Activated CD8-positive, alpha-beta memory T cell treated with anti-CD3 and anti-CD28 coated beads, Interleukin-2, amount 50 U/mL, for 24 hours (primary cell): ENCODE results near the gene UGGT2.
"Not testable (repeated sequence)": the region's sequence is repeated elsewhere in the genome, so short reads cannot be mapped to it uniquely, and the experiment has no call there.

ENCODE experiments used
- DNase-seq: peaks from one replicate; pipeline ENCODE4 v3.0.0-alpha.2; 2020; ENCODE audit errors: extremely low read depth

The UGGT2 gene

GRCh38 chr13:95793018-95793555 is 260.1 kb downstream of the UGGT2 start:
- no peak for DNase-seq

GRCh38 chr13:95791084-95791722 is 262.0 kb downstream of the UGGT2 start:
- no peak for DNase-seq

- not testable (repeated sequence) for DNase-seq
Observed at GRCh38 chr13:95789315-95789714, 263.9 kb downstream of the UGGT2 start.

- no peak for DNase-seq
Observed at GRCh38 chr13:95788100-95788463, 265.1 kb downstream of the UGGT2 start.

- DNase-seq: no peak
Observed at GRCh38 chr13:95787356-95788099, 265.7 kb downstream of the UGGT2 start.

GRCh38 chr13:95784900-95785290 is 268.3 kb downstream of the UGGT2 start:
- no peak for DNase-seq

GRCh38 chr13:95784161-95784899 is 268.9 kb downstream of the UGGT2 start:
- DNase-seq: no peak

- DNase-seq: no peak
Observed at GRCh38 chr13:95783747-95784146, 269.5 kb downstream of the UGGT2 start.

GRCh38 chr13:95781940-95782339 is 271.3 kb downstream of the UGGT2 start:
- not testable (repeated sequence) for DNase-seq

GRCh38 chr13:95781016-95781415 is 272.2 kb downstream of the UGGT2 start:
- DNase-seq: no peak

- DNase-seq: no peak
Observed at GRCh38 chr13:95779522-95779921, 273.7 kb downstream of the UGGT2 start.

- no peak for DNase-seq
Observed at GRCh38 chr13:95771905-95772304, 281.3 kb downstream of the UGGT2 start.

- no peak for DNase-seq
Observed at GRCh38 chr13:95763601-95764000, 289.6 kb downstream of the UGGT2 start.

GRCh38 chr13:95762626-95763025 is 290.6 kb downstream of the UGGT2 start:
- not testable (repeated sequence) for DNase-seq

GRCh38 chr13:95756072-95756471 is 297.1 kb downstream of the UGGT2 start:
- no peak for DNase-seq

- DNase-seq: no peak
Observed at GRCh38 chr13:95754069-95754468, 299.1 kb downstream of the UGGT2 start.

GRCh38 chr13:95752677-95753076 is 300.5 kb downstream of the UGGT2 start:
- DNase-seq: no peak
